Measurements from ENCODE around the gene PINLYP. TPM values are rescaled to one million over a fixed set of nuclear protein-coding genes. Genes with fewer than 3 reads are reported as not detected.

The PINLYP gene
- polyA plus RNA-seq, 1 donor (not counting 4 experiments of a cell fraction or from before 2014, with no cell fraction given), result 16.0 TPM

- no peaks in the 10 kb centered on the region for H4K20me1 ChIP-seq (ENCODE audit: control insufficient read depth, extremely low read depth, insufficient read depth, low read length)
- H3K36me3 ChIP-seq (ENCODE audit: control insufficient read depth in 2 of 2, extremely low read depth in 1 of 2, insufficient read depth in 2 of 2, low read length in 2 of 2), result no peaks in the 10 kb centered on the region
- no peaks in the 10 kb centered on the region for H3K9me1 ChIP-seq (ENCODE audit: control insufficient read depth, extremely low read depth, insufficient read depth, low read length)
- peaks cover 6% of the 10 kb centered on the region for H3K4me1 ChIP-seq (ENCODE audit: control insufficient read depth, extremely low read depth, insufficient read depth, low read length)
- no peak for TF ChIP-seq CTCF (optimal IDR thresholded peaks at IDR 0.05 in 1 of 3, IDR thresholded peaks at IDR 0.05 in 1 of 3, conservative IDR thresholded peaks at IDR 0.05 in 1 of 3; ENCODE audit: extremely low read depth in 1 of 3, insufficient read depth in 2 of 3, low read length in 3 of 3)
- TF ChIP-seq EZH2 (IDR thresholded peaks at IDR 0.05; ENCODE audit: low read length), result no peak
- H3K79me2 ChIP-seq (ENCODE audit: control insufficient read depth, insufficient read depth, low read length), result no peaks in the 10 kb centered on the region
- DNase-seq (ENCODE audit: low read depth, low spot score) (no peak), FAIRE-seq (no peak)
- no peak overlapping the region for H3K4me2 ChIP-seq (ENCODE audit: control insufficient read depth, extremely low read depth, insufficient read depth, low read depth, low read length)
- no peaks in the 10 kb centered on the region for H3K27me3 ChIP-seq (ENCODE audit: control insufficient read depth, extremely low read depth, insufficient read depth, low read length)
- no peak overlapping the region for H3K9ac ChIP-seq (ENCODE audit: control insufficient read depth, extremely low read depth, insufficient read depth, low read length)
- dilution Hi-C loops (cut with MboI; ENCODE audit: extremely low pct_ligation_motif_present, low sequenced_read_pairs), result no loop called here
- H2AFZ ChIP-seq (ENCODE audit: control insufficient read depth, low read length), result no peak overlapping the region
- no peak overlapping the region for H3K27ac ChIP-seq (ENCODE audit: control insufficient read depth, insufficient read depth, low read length)
- no peaks in the 10 kb centered on the region for H3K9me3 ChIP-seq (ENCODE audit: control insufficient read depth, low read depth, low read length)
- H3K4me3 ChIP-seq (ENCODE audit: control insufficient read depth in 2 of 3, extremely low read depth in 1 of 3, insufficient read depth in 2 of 3, low read depth in 1 of 3, low read length in 3 of 3), result no peak overlapping the region
Observed at GRCh38 chr19:43625918-43626579, 50.4 kb downstream of the PINLYP start.

- peaks cover 6% of the 10 kb centered on the region for H3K4me1 ChIP-seq (ENCODE audit: control insufficient read depth, extremely low read depth, insufficient read depth, low read length)
- no peak overlapping the region for H3K4me2 ChIP-seq (ENCODE audit: control insufficient read depth, extremely low read depth, insufficient read depth, low read depth, low read length)
- FAIRE-seq, result no peak
- H3K27me3 ChIP-seq (ENCODE audit: control insufficient read depth, extremely low read depth, insufficient read depth, low read length), result no peaks in the 10 kb centered on the region
- H3K9ac ChIP-seq (ENCODE audit: control insufficient read depth, extremely low read depth, insufficient read depth, low read length), result no peak overlapping the region
- H2AFZ ChIP-seq (ENCODE audit: control insufficient read depth, low read length), result no peak overlapping the region
- H3K79me2 ChIP-seq (ENCODE audit: control insufficient read depth, insufficient read depth, low read length), result no peaks in the 10 kb centered on the region
- no peaks in the 10 kb centered on the region for H3K36me3 ChIP-seq (ENCODE audit: control insufficient read depth in 2 of 2, extremely low read depth in 1 of 2, insufficient read depth in 2 of 2, low read length in 2 of 2)
- H3K27ac ChIP-seq (ENCODE audit: control insufficient read depth, insufficient read depth, low read length), result no peak overlapping the region
- no peak for TF ChIP-seq CTCF (optimal IDR thresholded peaks at IDR 0.05 in 1 of 3, IDR thresholded peaks at IDR 0.05 in 1 of 3, conservative IDR thresholded peaks at IDR 0.05 in 1 of 3; ENCODE audit: extremely low read depth in 1 of 3, insufficient read depth in 2 of 3, low read length in 3 of 3)
- no peak for TF ChIP-seq EZH2 (IDR thresholded peaks at IDR 0.05; ENCODE audit: low read length)
- H3K9me3 ChIP-seq (ENCODE audit: control insufficient read depth, low read depth, low read length), result no peaks in the 10 kb centered on the region
- DNase-seq (ENCODE audit: low read depth, low spot score), result no peak
- H3K4me3 ChIP-seq (ENCODE audit: control insufficient read depth in 2 of 3, extremely low read depth in 1 of 3, insufficient read depth in 2 of 3, low read depth in 1 of 3, low read length in 3 of 3), result no peak overlapping the region
- dilution Hi-C loops (cut with MboI; ENCODE audit: extremely low pct_ligation_motif_present, low sequenced_read_pairs), result no loop called here
- no peaks in the 10 kb centered on the region for H4K20me1 ChIP-seq (ENCODE audit: control insufficient read depth, extremely low read depth, insufficient read depth, low read length)
- H3K9me1 ChIP-seq (ENCODE audit: control insufficient read depth, extremely low read depth, insufficient read depth, low read length), result no peaks in the 10 kb centered on the region
Observed at GRCh38 chr19:43626838-43627237, 51.2 kb downstream of the PINLYP start.

Data from keratinocyte (primary cell).